ENCODE data around the gene TMEM167A. TPM values are rescaled to one million over a fixed set of nuclear protein-coding genes. Genes with fewer than 3 reads are reported as not detected.

Gene TMEM167A
- total RNA-seq, 1 donor from 2014 or later = 163 TPM

GRCh38 chr5:83009408-83009807, 67.8 kb downstream of the TMEM167A start:
- H3K36me3 Mint-ChIP-seq (ENCODE audit: low read depth, unreplicated experiment) = no peaks in the 10 kb centered on the region
- Histone ChIP-seq H3K4me1 (ENCODE audit: insufficient read depth, low read length) (no peaks in the 10 kb centered on the region), H3K9me3 (ENCODE audit: insufficient read depth, low read depth, low read length) (no peaks in the 10 kb centered on the region), H3K79me2 (ENCODE audit: insufficient read depth, low read length) (no peaks in the 10 kb centered on the region), H3K9ac (ENCODE audit: low read length) (no peak overlapping the region), H3K4me2 (ENCODE audit: low read length) (no peak overlapping the region), H3K27me3 (ENCODE audit: insufficient read depth, low read length) (no peaks in the 10 kb centered on the region), H2AFZ (ENCODE audit: low read depth, low read length) (no peak overlapping the region), H3K36me3 (ENCODE audit: insufficient read depth, low read length) (no peaks in the 10 kb centered on the region), H3K4me3 (ENCODE audit: insufficient read depth, low read depth, low read length) (no peak overlapping the region), H4K20me1 (ENCODE audit: insufficient read depth, low read length) (no peaks in the 10 kb centered on the region), H3K27ac (ENCODE audit: low read depth, low read length) (no peak overlapping the region)
- H3K27ac Mint-ChIP-seq (ENCODE audit: unreplicated experiment) = no peak overlapping the region
- DNase-seq (ENCODE audit: low read depth) (no peak), FAIRE-seq (no peak)
- H3K27me3 Mint-ChIP-seq (ENCODE audit: low read depth, unreplicated experiment) = no peaks in the 10 kb centered on the region
- H3K4me1 Mint-ChIP-seq (ENCODE audit: low read depth, unreplicated experiment) = peaks cover 4% of the 10 kb centered on the region
- no peaks in the 10 kb centered on the region for H3K9me3 Mint-ChIP-seq (ENCODE audit: unreplicated experiment)
- TF ChIP-seq CTCF (IDR thresholded peaks at IDR 0.05; ENCODE audit: insufficient read depth, low read depth, low read length) (no peak), EZH2 (IDR thresholded peaks at IDR 0.05; ENCODE audit: insufficient read depth, low read length) (no peak)
- H3K4me3 Mint-ChIP-seq (ENCODE audit: unreplicated experiment) = no peak overlapping the region

- H2AFZ ChIP-seq (ENCODE audit: low read depth, low read length) = no peak overlapping the region
- no peaks in the 10 kb centered on the region for H3K9me3 ChIP-seq (ENCODE audit: insufficient read depth, low read depth, low read length)
- H3K27ac Mint-ChIP-seq (ENCODE audit: unreplicated experiment) = no peak overlapping the region
- H3K9me3 Mint-ChIP-seq (ENCODE audit: unreplicated experiment) = no peaks in the 10 kb centered on the region
- FAIRE-seq (no peak), DNase-seq (ENCODE audit: low read depth) (no peak)
- no peak overlapping the region for H3K4me3 Mint-ChIP-seq (ENCODE audit: unreplicated experiment)
- no peaks in the 10 kb centered on the region for H3K27me3 ChIP-seq (ENCODE audit: insufficient read depth, low read length)
- no peak overlapping the region for H3K27ac ChIP-seq (ENCODE audit: low read depth, low read length)
- H3K4me2 ChIP-seq (ENCODE audit: low read length) = no peak overlapping the region
- no peak overlapping the region for H3K9ac ChIP-seq (ENCODE audit: low read length)
- H3K79me2 ChIP-seq (ENCODE audit: insufficient read depth, low read length) = no peaks in the 10 kb centered on the region
- H3K36me3 Mint-ChIP-seq (ENCODE audit: low read depth, unreplicated experiment) = no peaks in the 10 kb centered on the region
- peaks cover 9% of the 10 kb centered on the region for H3K4me1 Mint-ChIP-seq (ENCODE audit: low read depth, unreplicated experiment)
- H3K4me3 ChIP-seq (ENCODE audit: insufficient read depth, low read depth, low read length) = no peak overlapping the region
- no peaks in the 10 kb centered on the region for H4K20me1 ChIP-seq (ENCODE audit: insufficient read depth, low read length)
- H3K4me1 ChIP-seq (ENCODE audit: insufficient read depth, low read length) = no peaks in the 10 kb centered on the region
- no peaks in the 10 kb centered on the region for H3K36me3 ChIP-seq (ENCODE audit: insufficient read depth, low read length)
- no peaks in the 10 kb centered on the region for H3K27me3 Mint-ChIP-seq (ENCODE audit: low read depth, unreplicated experiment)
- no peak for TF ChIP-seq EZH2 (IDR thresholded peaks at IDR 0.05; ENCODE audit: insufficient read depth, low read length)
These were observed 69.4 kb downstream of the TMEM167A start for GRCh38 chr5:83007755-83008154.

GRCh38 chr5:83006683-83007283, 70.4 kb downstream of the TMEM167A start:
- Histone ChIP-seq H2AFZ (ENCODE audit: low read depth, low read length) (no peak overlapping the region), H3K79me2 (ENCODE audit: insufficient read depth, low read length) (no peaks in the 10 kb centered on the region), H3K4me3 (ENCODE audit: insufficient read depth, low read depth, low read length) (no peak overlapping the region), H3K36me3 (ENCODE audit: insufficient read depth, low read length) (no peaks in the 10 kb centered on the region), H3K9me3 (ENCODE audit: insufficient read depth, low read depth, low read length) (no peaks in the 10 kb centered on the region), H3K27me3 (ENCODE audit: insufficient read depth, low read length) (no peaks in the 10 kb centered on the region), H3K9ac (ENCODE audit: low read length) (no peak overlapping the region), H4K20me1 (ENCODE audit: insufficient read depth, low read length) (no peaks in the 10 kb centered on the region), H3K27ac (ENCODE audit: low read depth, low read length) (no peak overlapping the region), H3K4me1 (ENCODE audit: insufficient read depth, low read length) (no peaks in the 10 kb centered on the region), H3K4me2 (ENCODE audit: low read length) (no peak overlapping the region)
- no peaks in the 10 kb centered on the region for H3K27me3 Mint-ChIP-seq (ENCODE audit: low read depth, unreplicated experiment)
- FAIRE-seq = no peak
- no peak overlapping the region for H3K27ac Mint-ChIP-seq (ENCODE audit: unreplicated experiment)
- H3K4me3 Mint-ChIP-seq (ENCODE audit: unreplicated experiment) = no peak overlapping the region
- H3K9me3 Mint-ChIP-seq (ENCODE audit: unreplicated experiment) = no peaks in the 10 kb centered on the region
- TF ChIP-seq EZH2 (IDR thresholded peaks at IDR 0.05; ENCODE audit: insufficient read depth, low read length) = no peak
- TF ChIP-seq CTCF (IDR thresholded peaks at IDR 0.05; ENCODE audit: insufficient read depth, low read depth, low read length) = no peak
- no peaks in the 10 kb centered on the region for H3K36me3 Mint-ChIP-seq (ENCODE audit: low read depth, unreplicated experiment)
- DNase-seq (ENCODE audit: low read depth) = no peak
- H3K4me1 Mint-ChIP-seq (ENCODE audit: low read depth, unreplicated experiment) = peaks cover 5% of the 10 kb centered on the region

Data from astrocyte (in vitro differentiated cells and primary cell).